ENCODE results near the gene LRRC17. TPM values are rescaled to one million over a fixed set of nuclear protein-coding genes. Genes with fewer than 3 reads are reported as not detected.

The LRRC17 gene
- total and polyA plus RNA-seq, 2 donors (not counting 1 experiment from before 2014, with no cell fraction given): 0.86 to 1.4 TPM

DNA sequence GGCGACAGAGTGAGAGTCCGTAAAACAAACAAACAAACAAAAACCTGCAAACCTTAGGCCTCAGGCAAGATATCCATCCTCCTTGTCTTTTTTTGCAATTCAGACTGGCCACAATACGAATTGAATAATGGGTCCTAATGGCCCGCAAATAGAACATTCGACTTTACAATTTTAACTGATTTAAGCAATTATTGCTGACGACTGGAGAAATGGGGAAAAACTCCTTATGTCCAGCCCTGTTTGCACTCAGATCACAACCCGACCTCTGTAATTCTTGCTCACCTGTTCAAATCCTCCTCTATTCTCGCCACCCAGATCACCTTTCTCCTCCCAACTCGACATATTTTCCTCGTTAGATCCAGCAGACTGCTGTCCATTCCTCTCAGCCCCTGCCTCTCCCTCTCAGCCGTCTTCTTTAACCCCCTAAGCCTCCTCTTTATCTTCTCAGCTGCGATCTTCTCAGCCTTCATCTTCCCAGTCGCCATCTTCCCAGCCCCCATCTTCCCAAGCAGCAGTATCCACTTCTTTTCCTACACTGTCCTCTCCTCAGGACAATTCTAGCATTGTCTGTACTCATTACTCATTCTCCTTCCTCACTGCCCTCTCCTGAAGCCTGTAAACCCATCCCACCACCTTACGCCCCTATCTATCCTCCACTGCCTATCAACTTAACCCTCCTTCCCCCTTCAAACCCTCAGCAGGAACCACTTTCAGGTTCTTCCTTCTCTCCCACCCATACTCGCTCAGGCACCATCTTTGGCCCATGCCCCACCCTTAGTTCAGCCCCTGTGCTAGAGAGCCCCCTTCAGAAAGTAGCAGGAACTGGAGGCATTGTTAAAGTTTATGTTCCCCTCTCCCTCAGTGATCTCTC, 61.8 kb downstream of the LRRC17 start:
- ATAC-seq (ENCODE audit: low read depth): no peak
- H3K36me3 ChIP-seq (replicated peaks in 1 of 2; ENCODE audit: control extremely low read depth in 1 of 2, control insufficient read depth in 1 of 2, extremely low read depth in 1 of 2, insufficient read depth in 2 of 2, low read length in 1 of 2): no peaks in the 10 kb centered on the region
- CTCF ChIA-PET: no interaction called here

DNA sequence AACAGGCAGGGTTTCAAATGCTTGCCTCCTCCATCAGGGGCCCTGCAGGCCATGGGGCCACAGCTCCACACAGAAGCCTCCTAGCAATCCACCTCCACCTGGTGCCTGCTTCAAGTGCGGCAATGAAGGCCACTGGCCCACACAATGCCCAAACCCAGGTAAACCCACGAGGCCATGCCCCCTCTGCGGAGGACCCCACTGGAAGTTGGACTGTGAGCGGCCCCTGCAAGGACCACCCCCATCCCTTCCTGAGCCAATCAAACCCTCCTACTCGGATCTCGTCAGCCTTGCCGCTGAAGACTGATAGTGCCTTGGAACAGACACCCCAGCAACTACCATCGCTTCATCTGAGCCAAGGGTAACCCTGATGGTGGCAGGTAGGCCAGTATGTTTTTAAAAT, 63.1 kb downstream of the LRRC17 start:
- Mint-ChIP-seq H3K27ac (no peak overlapping the region), H3K4me1 (no peaks in the 10 kb centered on the region), H3K9me3 (ENCODE audit: insufficient read depth) (peaks cover 2% of the 10 kb centered on the region), H3K4me3 (no peak overlapping the region), H3K27me3 (no peaks in the 10 kb centered on the region)
- Histone ChIP-seq H4K20me1 (ENCODE audit: control insufficient read depth, insufficient read depth, low read length, poor library complexity, severe bottlenecking) (no peaks in the 10 kb centered on the region), H3K79me2 (ENCODE audit: control insufficient read depth, insufficient read depth, low read length) (no peaks in the 10 kb centered on the region), H3K4me2 (replicated peaks; ENCODE audit: low read depth, low read length, poor library complexity, severe bottlenecking) (no peak overlapping the region), H3K9ac (ENCODE audit: low read length) (no peak overlapping the region), H3K27ac (ENCODE audit: low read length in 2 of 2) (no peak overlapping the region), H3K9me3 (ENCODE audit: control extremely low read depth in 1 of 3, control insufficient read depth in 2 of 3, insufficient read depth in 1 of 3, low read length in 2 of 3) (no peaks in the 10 kb centered on the region), H3K4me3 (ENCODE audit: control extremely low read depth in 1 of 5, extremely low read depth in 1 of 5, insufficient read depth in 1 of 5, low read depth in 2 of 5, low read length in 4 of 5) (no peak overlapping the region), H2AFZ (ENCODE audit: insufficient read depth, low read depth, low read length, poor library complexity, severe bottlenecking) (no peak overlapping the region), H3K27me3 (replicated peaks in 1 of 4; ENCODE audit: control extremely low read depth in 1 of 4, control insufficient read depth in 3 of 4, insufficient read depth in 4 of 4, low read length in 3 of 4) (no peaks in the 10 kb centered on the region), H3K4me1 (ENCODE audit: control insufficient read depth in 2 of 2, insufficient read depth in 2 of 2, low read length in 2 of 2) (no peaks in the 10 kb centered on the region), H3K36me3 (replicated peaks in 1 of 2; ENCODE audit: control extremely low read depth in 1 of 2, control insufficient read depth in 1 of 2, extremely low read depth in 1 of 2, insufficient read depth in 2 of 2, low read length in 1 of 2) (no peaks in the 10 kb centered on the region)
- ChIA-PET CTCF (no interaction called here), POLR2A (no interaction called here)
- ATAC-seq (ENCODE audit: low read depth) (no peak), DNase-seq (no peak)
- no peak for TF ChIP-seq EZH2 (IDR thresholded peaks at IDR 0.05; ENCODE audit: borderline replicate concordance, insufficient read depth, low read depth, low read length, poor library complexity, severe bottlenecking)
- TF ChIP-seq, protein P1, sequence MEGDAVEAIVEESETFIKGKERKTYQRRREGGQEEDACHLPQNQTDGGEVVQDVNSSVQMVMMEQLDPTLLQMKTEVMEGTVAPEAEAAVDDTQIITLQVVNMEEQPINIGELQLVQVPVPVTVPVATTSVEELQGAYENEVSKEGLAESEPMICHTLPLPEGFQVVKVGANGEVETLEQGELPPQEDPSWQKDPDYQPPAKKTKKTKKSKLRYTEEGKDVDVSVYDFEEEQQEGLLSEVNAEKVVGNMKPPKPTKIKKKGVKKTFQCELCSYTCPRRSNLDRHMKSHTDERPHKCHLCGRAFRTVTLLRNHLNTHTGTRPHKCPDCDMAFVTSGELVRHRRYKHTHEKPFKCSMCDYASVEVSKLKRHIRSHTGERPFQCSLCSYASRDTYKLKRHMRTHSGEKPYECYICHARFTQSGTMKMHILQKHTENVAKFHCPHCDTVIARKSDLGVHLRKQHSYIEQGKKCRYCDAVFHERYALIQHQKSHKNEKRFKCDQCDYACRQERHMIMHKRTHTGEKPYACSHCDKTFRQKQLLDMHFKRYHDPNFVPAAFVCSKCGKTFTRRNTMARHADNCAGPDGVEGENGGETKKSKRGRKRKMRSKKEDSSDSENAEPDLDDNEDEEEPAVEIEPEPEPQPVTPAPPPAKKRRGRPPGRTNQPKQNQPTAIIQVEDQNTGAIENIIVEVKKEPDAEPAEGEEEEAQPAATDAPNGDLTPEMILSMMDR (IDR thresholded peaks at IDR 0.05): no peak
- intact Hi-C loops (cut with micrococcal nuclease): no loop called here
- 67% methylated on average over 3 of the region's 8 CpGs for WGBS (ENCODE audit: insufficient coverage)

More for the DNA sequence above, 61.8 kb downstream of the LRRC17 start:
- H3K9me3 Mint-ChIP-seq (ENCODE audit: insufficient read depth): peaks cover 2% of the 10 kb centered on the region
- Histone ChIP-seq H3K4me3 (ENCODE audit: control extremely low read depth in 1 of 5, extremely low read depth in 1 of 5, insufficient read depth in 1 of 5, low read depth in 2 of 5, low read length in 4 of 5) (no peak overlapping the region), H3K27ac (ENCODE audit: low read length in 2 of 2) (no peak overlapping the region), H3K4me2 (replicated peaks; ENCODE audit: low read depth, low read length, poor library complexity, severe bottlenecking) (no peak overlapping the region), H4K20me1 (ENCODE audit: control insufficient read depth, insufficient read depth, low read length, poor library complexity, severe bottlenecking) (no peaks in the 10 kb centered on the region), H2AFZ (ENCODE audit: insufficient read depth, low read depth, low read length, poor library complexity, severe bottlenecking) (no peak overlapping the region), H3K4me1 (ENCODE audit: control insufficient read depth in 2 of 2, insufficient read depth in 2 of 2, low read length in 2 of 2) (no peaks in the 10 kb centered on the region), H3K9ac (ENCODE audit: low read length) (no peak overlapping the region), H3K27me3 (replicated peaks in 1 of 4; ENCODE audit: control extremely low read depth in 1 of 4, control insufficient read depth in 3 of 4, insufficient read depth in 4 of 4, low read length in 3 of 4) (no peaks in the 10 kb centered on the region), H3K79me2 (ENCODE audit: control insufficient read depth, insufficient read depth, low read length) (no peaks in the 10 kb centered on the region), H3K9me3 (ENCODE audit: control extremely low read depth in 1 of 3, control insufficient read depth in 2 of 3, insufficient read depth in 1 of 3, low read length in 2 of 3) (no peaks in the 10 kb centered on the region)
- no peak overlapping the region for H3K4me3 Mint-ChIP-seq
- DNase-seq: no peak
- POLR2A ChIA-PET: no interaction called here
- no peak for TF ChIP-seq EZH2 (IDR thresholded peaks at IDR 0.05; ENCODE audit: borderline replicate concordance, insufficient read depth, low read depth, low read length, poor library complexity, severe bottlenecking)
- TF ChIP-seq, protein P1 (IDR thresholded peaks at IDR 0.05): no peak
- intact Hi-C loops (cut with micrococcal nuclease): no loop called here
- H3K4me1 Mint-ChIP-seq: no peaks in the 10 kb centered on the region
- 94% methylated on average over 14 of the region's 15 CpGs for WGBS (ENCODE audit: insufficient coverage)
- no peaks in the 10 kb centered on the region for H3K27me3 Mint-ChIP-seq
- H3K27ac Mint-ChIP-seq: no peak overlapping the region
